HepG2 (cell line): ENCODE results near the gene PDE2A. TPM values are rescaled to one million over a fixed set of nuclear protein-coding genes. Genes with fewer than 3 reads are reported as not detected.

ENCODE experiments used
- ATAC-seq: fragments of 200-7000 bp; cut with Tn5 transposase; 3 replicates; pipeline ENCODE4 v1.9.1; 2020; ENCODE audit warnings: mild to moderate bottlenecking, moderate library complexity
- BruUV-seq: library from RNA; stranded (reverse); fragments of 400-500 nt; replicated peaks from 2 replicates; lab custom pipeline; 2021; lab: Mats Ljungman, UMichigan
- CTCF ChIA-PET: fragments of 300-600 bp; formaldehyde crosslinking; extraction: SDS; loops from one replicate; lab custom pipeline; 2021; ENCODE audit warnings: low total read pairs, inconsistent platforms, low intra/inter-chr PET ratio; lab: Yijun Ruan, JAX
- POLR2A ChIA-PET: fragments of 350-600 bp; sonication (Branson Sonifier 250); formaldehyde crosslinking; loops from one replicate; lab custom pipeline; 2020; ENCODE audit warnings: antibody characterized with exemption, inconsistent platforms; lab: Yijun Ruan, JAX
- DNase-seq: peaks from one replicate; pipeline ENCODE4 v3.0.0-alpha.2; 2015; ENCODE audit warnings: low spot score
- FAIRE-seq: peaks from 3 replicates; lab custom pipeline; 2011; peaks lifted over from hg19 to GRCh38; lab: Jason Lieb, UNC
- H2AFZ ChIP-seq: one replicate; pipeline ENCODE4 v1.6.1; 2011; ENCODE audit warnings: low read length, inconsistent platforms
- H3K27ac ChIP-seq: fragments of 300-600 bp; 3 replicates; pipeline ENCODE4 v1.8.0; 2011; ENCODE audit warnings: mixed run types, mild to moderate bottlenecking, mixed read lengths, low read length, inconsistent platforms; ENCODE audit not compliant: insufficient read depth; ENCODE audit errors: extremely low read length
- H3K27me3 ChIP-seq, 2 experiments: fragments of 200-600 bp in 1 of 2; 2 replicates in 1 of 2; 3 replicates in 1 of 2; pipeline versions ENCODE4 v1.6.0 to v1.8.0; 2011; ENCODE audit warnings: low read length in 2 of 2, mild to moderate bottlenecking in 2 of 2, moderate library complexity in 2 of 2, inconsistent platforms in 1 of 2; ENCODE audit not compliant: insufficient read depth in 2 of 2, control insufficient read depth in 1 of 2
- H3K36me3 ChIP-seq, 2 experiments: fragments of 200-600 bp in 1 of 2; replicated peaks in 1 of 2; 2 replicates in 1 of 2; 3 replicates in 1 of 2; pipeline versions ENCODE4 v1.5.1 to v1.8.0; 2011; ENCODE audit warnings: low read length in 2 of 2, inconsistent platforms in 1 of 2; ENCODE audit not compliant: insufficient read depth in 2 of 2, control insufficient read depth in 1 of 2
- H3K4me1 ChIP-seq: 2 replicates; pipeline ENCODE4 v1.5.1; 2012; ENCODE audit warnings: low read length, inconsistent platforms; ENCODE audit not compliant: insufficient read depth
- H3K4me2 ChIP-seq: 2 replicates; pipeline ENCODE4 v1.6.0; 2011; ENCODE audit warnings: low read depth, low read length, inconsistent platforms
- H3K4me3 ChIP-seq, 3 experiments: fragments of 200-600 bp in 1 of 3; sonication (generic), shearing (Covaris generic) in 1 of 3; replicated peaks in 1 of 3; 2 replicates each; pipeline ENCODE4 v1.5.1; 2011 to 2016; ENCODE audit warnings: low read length in 3 of 3, inconsistent platforms in 2 of 3, low read depth in 2 of 3, mild to moderate bottlenecking in 2 of 3, control low read depth in 1 of 3, mixed read lengths in 1 of 3; ENCODE audit not compliant: insufficient read depth in 1 of 3
- H3K79me2 ChIP-seq: one replicate; pipeline ENCODE4 v1.6.1; 2011; ENCODE audit warnings: low read length, inconsistent platforms; ENCODE audit not compliant: insufficient read depth
- H3K9ac ChIP-seq: 2 replicates; pipeline ENCODE4 v1.6.0; 2011; ENCODE audit warnings: mild to moderate bottlenecking, low read depth, low read length, inconsistent platforms; ENCODE audit not compliant: insufficient read depth
- H3K9me3 ChIP-seq: 2 replicates; pipeline ENCODE4 v1.5.1; 2012; ENCODE audit warnings: mild to moderate bottlenecking, low read length
- H4K20me1 ChIP-seq: 2 replicates; pipeline ENCODE4 v1.6.0; 2011; ENCODE audit warnings: inconsistent platforms, mild to moderate bottlenecking, low read length, moderate library complexity; ENCODE audit not compliant: insufficient read depth
- CCAR2 ChIP-seq: fragments of 200-400 bp; formaldehyde crosslinking; optimal IDR thresholded peaks from 2 replicates; pipeline ENCODE3; 2018; ENCODE audit warnings: low read depth, mild to moderate bottlenecking, low read length, moderate library complexity
- HES4 ChIP-seq: sonication (generic); formaldehyde crosslinking; IDR thresholded peaks from 2 replicates; pipeline ENCODE4 v1.9.0; 2021; ENCODE audit warnings: mild to moderate bottlenecking, missing genetic modification reagents, borderline replicate concordance
- MAFF ChIP-seq: IDR thresholded peaks from 2 replicates; pipeline ENCODE4 v1.6.1; 2011; ENCODE audit warnings: low read depth, low read length, improper control_type of control experiment
- NFE2L1 ChIP-seq: sonication (generic); formaldehyde crosslinking; IDR thresholded peaks from 2 replicates; pipeline ENCODE4 v1.4.0; 2020; ENCODE audit warnings: missing genetic modification reagents, mild to moderate bottlenecking, borderline replicate concordance
- PRPF4 ChIP-seq: fragments of 200-400 bp; formaldehyde crosslinking; IDR thresholded peaks from 2 replicates; pipeline ENCODE4 v1.6.1; 2016; ENCODE audit warnings: low read length, low read depth; ENCODE audit not compliant: poor library complexity, severe bottlenecking
- RARA ChIP-seq: IDR thresholded peaks from 2 replicates; pipeline ENCODE4 v1.6.1; 2016; ENCODE audit warnings: missing genetic modification reagents, missing compliant biosample characterization
- XRCC5 ChIP-seq: fragments of 200-400 bp; formaldehyde crosslinking; optimal IDR thresholded peaks from 2 replicates; pipeline ENCODE3; 2017; ENCODE audit warnings: mild to moderate bottlenecking, low read length
- ZBTB1 ChIP-seq: sonication (generic); formaldehyde crosslinking; IDR thresholded peaks from 2 replicates; pipeline ENCODE4 v1.4.0; 2020; ENCODE audit warnings: missing genetic modification reagents, borderline replicate concordance
- ZBTB20 ChIP-seq: sonication (generic); formaldehyde crosslinking; IDR thresholded peaks from 2 replicates; pipeline ENCODE4 v1.8.1; 2023; ENCODE audit warnings: missing genetic modification reagents, low read depth, mild to moderate bottlenecking, borderline replicate concordance
- ZKSCAN1 ChIP-seq: fragments of 150-350 bp; IDR thresholded peaks from 2 replicates; pipeline ENCODE4 v1.6.1; 2014; ENCODE audit warnings: low read length
- ZNF333 ChIP-seq: sonication (generic); formaldehyde crosslinking; IDR thresholded peaks from 2 replicates; pipeline ENCODE4 v1.4.0; 2020; ENCODE audit warnings: mild to moderate bottlenecking, missing genetic modification reagents, borderline replicate concordance
- ZNF335 ChIP-seq: sonication (generic); formaldehyde crosslinking; IDR thresholded peaks from 2 replicates; pipeline ENCODE4 v1.4.0; 2020; ENCODE audit warnings: missing genetic modification reagents
- ZNF432 ChIP-seq: sonication (generic); formaldehyde crosslinking; IDR thresholded peaks from 2 replicates; pipeline ENCODE4 v1.5.0; 2020; ENCODE audit warnings: missing genetic modification reagents, mild to moderate bottlenecking, borderline replicate concordance
- ZNF44 ChIP-seq: sonication (generic); formaldehyde crosslinking; IDR thresholded peaks from 2 replicates; pipeline ENCODE4 v1.5.1; 2020; ENCODE audit warnings: mild to moderate bottlenecking, missing genetic modification reagents
- ZNF501 ChIP-seq: sonication (generic); formaldehyde crosslinking; IDR thresholded peaks from 2 replicates; pipeline ENCODE4 v1.5.1; 2020; ENCODE audit warnings: mild to moderate bottlenecking, moderate library complexity, missing genetic modification reagents
- WGBS: methylation state at CpG from one replicate; pipeline ENCODE4 v1.1.6; 2017; ENCODE audit warnings: low lambda C conversion rate; 5-methylcytosine and 5-hydroxymethylcytosine counted together
- in situ Hi-C: cut with HindIII; loops from 2 replicates; pipeline ENCODE4 v1.10.0; 2017; ENCODE audit warnings: low pct_unique_long_range_greater_than_20kb; ENCODE audit not compliant: extremely low pct_ligation_motif_present
- intact Hi-C: fragments of 100-400 bp; cut with micrococcal nuclease; formaldehyde crosslinking; loops from one replicate; pipeline ENCODE4 v1.10.0; 2022; ENCODE audit not compliant: unreplicated experiment
- polyA plus RNA-seq, 8 experiments: library from polyadenylated mRNA; depleted of rRNA in 3 of 8; stranded (reverse) in 7 of 8; unstranded in 1 of 8; fragments of >200 nt; fragmentation: Illumina TruSeq in 4 of 8; extraction: Trizol in 4 of 8; gene quantifications; 2 replicates each; pipeline versions ENCODE4 v1.2.1 to v1.2.3, GENCODE V29; 2011 to 2016; ENCODE audit warnings: low read depth in 4 of 8, missing spikeins in 1 of 8, mixed read lengths in 1 of 8; ENCODE audit not compliant: insufficient read depth in 1 of 8
- total RNA-seq, 5 experiments: library from RNA; depleted of rRNA; stranded (reverse); fragments of >200 nt; fragmentation: Illumina TruSeq; extraction: Trizol; gene quantifications; 2 replicates each; pipeline ENCODE4 v1.2.3, GENCODE V29; 2016; ENCODE audit warnings: low read depth in 1 of 5
- TF ChIP-seq, protein P1 (sequence below): IDR thresholded peaks from 2 replicates; pipeline ENCODE4 v1.4.0; 2020; ENCODE audit warnings: mild to moderate bottlenecking, missing genetic modification reagents
- TF ChIP-seq, protein P2 (sequence below): sonication (generic); formaldehyde crosslinking; IDR thresholded peaks from 2 replicates; pipeline ENCODE4 v1.8.0; 2022; ENCODE audit warnings: missing genetic modification reagents, mild to moderate bottlenecking, moderate library complexity, borderline replicate concordance
- TF ChIP-seq, protein P3 (sequence below): sonication (generic); formaldehyde crosslinking; IDR thresholded peaks from 2 replicates; pipeline ENCODE4 v1.8.0; 2022; ENCODE audit warnings: mild to moderate bottlenecking, missing genetic modification reagents, borderline replicate concordance

The PDE2A gene
- total and polyA plus RNA-seq, 2 of the 13 experiments (the other 11 are each of a cell fraction or from before 2014, with no cell fraction given) = 3.1 TPM; not detected in 1

DNA sequence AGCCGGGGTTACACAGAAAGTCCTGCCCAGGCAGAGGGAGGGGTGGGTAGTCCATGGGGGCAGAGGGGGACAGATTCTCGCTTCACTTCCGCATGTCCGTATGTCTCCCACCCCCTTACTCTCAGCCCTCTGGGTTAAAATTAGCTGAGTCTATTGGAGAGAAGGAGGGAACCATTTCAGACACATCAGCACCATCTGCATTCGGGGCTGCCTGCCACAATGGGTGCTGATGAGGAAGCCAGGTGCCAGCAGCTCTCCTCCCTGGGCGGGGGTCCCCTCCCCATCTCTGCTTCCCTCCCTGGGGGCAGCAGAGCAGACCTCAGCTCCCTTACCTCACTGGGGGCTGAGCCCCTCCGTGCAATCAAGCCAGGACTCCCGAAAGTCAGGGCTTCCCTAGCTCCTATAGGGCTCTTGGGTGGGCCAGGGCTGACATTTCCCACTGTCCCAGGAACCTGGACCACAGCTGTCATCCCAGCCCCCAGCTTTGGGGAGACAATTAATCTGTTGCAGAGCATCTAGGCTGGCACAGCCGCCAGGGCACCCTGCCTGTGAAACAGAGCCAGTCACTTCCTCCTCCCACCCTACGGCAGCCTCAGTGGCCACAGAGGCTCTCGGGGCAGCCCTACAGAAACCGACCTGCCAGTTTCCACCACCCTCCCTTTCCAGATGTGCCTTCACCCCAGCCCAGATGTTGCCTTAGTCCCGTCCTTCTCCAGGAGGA, 67.3 kb downstream of the PDE2A start:
- Histone ChIP-seq H4K20me1 (no peaks in the 10 kb centered on the region), H3K79me2 (no peaks in the 10 kb centered on the region), H3K27me3 (peaks cover 5 to 54% of the 10 kb centered on the region in 2 experiments; a peak in 4 of 5 replicates), H3K27ac (no peak overlapping the region), H3K4me2 (no peak overlapping the region), H3K36me3 (no peaks in the 10 kb centered on the region), H2AFZ (no peak overlapping the region), H3K4me1 (0 out of 2 replicates have a peak, but pooled peaks cover 5% of the 10 kb centered on the region), H3K9me3 (no peaks in the 10 kb centered on the region), H3K4me3 (no peak overlapping the region), H3K9ac (no peak overlapping the region)
- 6% methylated on average over 11 of the region's 13 CpGs for WGBS
- no TSS peak for BruUV-seq
- ChIA-PET POLR2A (no interaction called here), CTCF (no interaction called here)
- DNase-seq (no peak), ATAC-seq (no peak), FAIRE-seq (no peak)
- intact Hi-C loops (no loop called here), in situ Hi-C loops (no loop called here)
- TF ChIP-seq ZNF44 (no peak), ZKSCAN1 (no peak), CCAR2 (no peak), HES4 (CRISPR knock-in tag) (no peak), ZBTB20 (CRISPR knock-in tag) (no peak), MAFF (no peak), PRPF4 (no peak), ZNF501 (CRISPR knock-in tag) (no peak), ZNF333 (CRISPR knock-in tag) (no peak), RARA (CRISPR knock-in tag) (no peak), XRCC5 (no peak), ZBTB1 (no peak), NFE2L1 (CRISPR knock-in tag) (no peak), ZNF432 (no peak), ZNF335 (no peak)
- TF ChIP-seq, protein P1, sequence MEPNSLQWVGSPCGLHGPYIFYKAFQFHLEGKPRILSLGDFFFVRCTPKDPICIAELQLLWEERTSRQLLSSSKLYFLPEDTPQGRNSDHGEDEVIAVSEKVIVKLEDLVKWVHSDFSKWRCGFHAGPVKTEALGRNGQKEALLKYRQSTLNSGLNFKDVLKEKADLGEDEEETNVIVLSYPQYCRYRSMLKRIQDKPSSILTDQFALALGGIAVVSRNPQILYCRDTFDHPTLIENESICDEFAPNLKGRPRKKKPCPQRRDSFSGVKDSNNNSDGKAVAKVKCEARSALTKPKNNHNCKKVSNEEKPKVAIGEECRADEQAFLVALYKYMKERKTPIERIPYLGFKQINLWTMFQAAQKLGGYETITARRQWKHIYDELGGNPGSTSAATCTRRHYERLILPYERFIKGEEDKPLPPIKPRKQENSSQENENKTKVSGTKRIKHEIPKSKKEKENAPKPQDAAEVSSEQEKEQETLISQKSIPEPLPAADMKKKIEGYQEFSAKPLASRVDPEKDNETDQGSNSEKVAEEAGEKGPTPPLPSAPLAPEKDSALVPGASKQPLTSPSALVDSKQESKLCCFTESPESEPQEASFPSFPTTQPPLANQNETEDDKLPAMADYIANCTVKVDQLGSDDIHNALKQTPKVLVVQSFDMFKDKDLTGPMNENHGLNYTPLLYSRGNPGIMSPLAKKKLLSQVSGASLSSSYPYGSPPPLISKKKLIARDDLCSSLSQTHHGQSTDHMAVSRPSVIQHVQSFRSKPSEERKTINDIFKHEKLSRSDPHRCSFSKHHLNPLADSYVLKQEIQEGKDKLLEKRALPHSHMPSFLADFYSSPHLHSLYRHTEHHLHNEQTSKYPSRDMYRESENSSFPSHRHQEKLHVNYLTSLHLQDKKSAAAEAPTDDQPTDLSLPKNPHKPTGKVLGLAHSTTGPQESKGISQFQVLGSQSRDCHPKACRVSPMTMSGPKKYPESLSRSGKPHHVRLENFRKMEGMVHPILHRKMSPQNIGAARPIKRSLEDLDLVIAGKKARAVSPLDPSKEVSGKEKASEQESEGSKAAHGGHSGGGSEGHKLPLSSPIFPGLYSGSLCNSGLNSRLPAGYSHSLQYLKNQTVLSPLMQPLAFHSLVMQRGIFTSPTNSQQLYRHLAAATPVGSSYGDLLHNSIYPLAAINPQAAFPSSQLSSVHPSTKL (CRISPR knock-in tag) = no peak
- TF ChIP-seq, protein P2, sequence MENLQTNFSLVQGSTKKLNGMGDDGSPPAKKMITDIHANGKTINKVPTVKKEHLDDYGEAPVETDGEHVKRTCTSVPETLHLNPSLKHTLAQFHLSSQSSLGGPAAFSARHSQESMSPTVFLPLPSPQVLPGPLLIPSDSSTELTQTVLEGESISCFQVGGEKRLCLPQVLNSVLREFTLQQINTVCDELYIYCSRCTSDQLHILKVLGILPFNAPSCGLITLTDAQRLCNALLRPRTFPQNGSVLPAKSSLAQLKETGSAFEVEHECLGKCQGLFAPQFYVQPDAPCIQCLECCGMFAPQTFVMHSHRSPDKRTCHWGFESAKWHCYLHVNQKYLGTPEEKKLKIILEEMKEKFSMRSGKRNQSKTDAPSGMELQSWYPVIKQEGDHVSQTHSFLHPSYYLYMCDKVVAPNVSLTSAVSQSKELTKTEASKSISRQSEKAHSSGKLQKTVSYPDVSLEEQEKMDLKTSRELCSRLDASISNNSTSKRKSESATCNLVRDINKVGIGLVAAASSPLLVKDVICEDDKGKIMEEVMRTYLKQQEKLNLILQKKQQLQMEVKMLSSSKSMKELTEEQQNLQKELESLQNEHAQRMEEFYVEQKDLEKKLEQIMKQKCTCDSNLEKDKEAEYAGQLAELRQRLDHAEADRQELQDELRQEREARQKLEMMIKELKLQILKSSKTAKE (CRISPR knock-in tag) = no peak
- TF ChIP-seq, protein P3, sequence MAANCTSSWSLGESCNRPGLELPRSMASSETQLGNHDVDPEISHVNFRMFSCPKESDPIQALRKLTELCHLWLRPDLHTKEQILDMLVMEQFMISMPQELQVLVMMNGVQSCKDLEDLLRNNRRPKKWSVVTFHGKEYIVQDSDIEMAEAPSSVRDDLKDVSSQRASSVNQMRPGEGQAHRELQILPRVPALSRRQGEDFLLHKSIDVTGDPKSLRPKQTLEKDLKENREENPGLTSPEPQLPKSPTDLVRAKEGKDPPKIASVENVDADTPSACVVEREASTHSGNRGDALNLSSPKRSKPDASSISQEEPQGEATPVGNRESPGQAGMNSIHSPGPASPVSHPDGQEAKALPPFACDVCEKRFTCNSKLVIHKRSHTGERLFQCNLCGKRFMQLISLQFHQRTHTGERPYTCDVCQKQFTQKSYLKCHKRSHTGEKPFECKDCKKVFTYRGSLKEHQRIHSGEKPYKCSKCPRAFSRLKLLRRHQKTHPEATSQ (CRISPR knock-in tag) = no peak
